ENCODE measurements around the gene MAP2K7.
A peak's percentile ranks its signal among the peaks of the same experiment; 100 is the strongest.
"Not testable (repeated sequence)": the region's sequence is repeated elsewhere in the genome, so short reads cannot be mapped to it uniquely, and the experiment has no call there.

The MAP2K7 gene

GRCh38 chr19:7885818-7886217 is 17.9 kb upstream of the MAP2K7 start:
- no peak for DNase-seq

DNA sequence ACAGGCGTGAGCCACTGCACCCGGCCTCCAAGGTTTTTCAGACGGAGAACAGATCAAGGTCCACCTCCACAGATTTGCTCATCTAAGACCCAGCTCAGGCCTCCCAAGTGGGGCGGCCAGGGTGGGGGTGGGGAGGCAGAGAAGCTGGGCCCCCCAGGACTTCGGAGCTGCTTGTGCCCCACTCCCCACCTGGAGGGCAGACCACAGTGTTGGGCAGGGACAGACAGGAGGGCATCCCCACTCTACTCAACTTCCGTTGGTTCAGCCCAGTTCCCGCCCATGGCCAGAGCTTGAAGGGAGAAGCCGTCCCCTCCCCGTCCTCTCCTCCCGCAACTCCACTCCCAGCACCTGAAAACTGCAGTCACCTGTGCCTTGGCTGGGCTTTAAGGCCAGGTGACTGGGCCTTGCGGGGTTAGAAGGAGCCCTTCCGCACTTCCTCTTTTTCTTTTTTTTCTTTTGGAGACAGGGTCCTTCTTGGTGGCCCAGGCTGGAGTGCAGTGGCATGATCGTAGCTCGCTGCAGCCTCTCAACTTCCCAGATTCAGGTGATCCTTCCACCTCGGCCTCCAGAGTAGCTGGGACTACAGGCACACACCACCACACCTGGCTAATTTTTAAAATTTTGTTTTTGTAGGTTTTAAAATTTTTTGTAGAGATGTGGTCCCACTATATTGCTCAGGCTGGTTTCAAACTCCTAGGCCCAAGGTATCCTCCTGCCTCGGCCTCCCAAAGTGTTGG is 16.1 kb upstream of the MAP2K7 start:
- no peak for DNase-seq

DNA sequence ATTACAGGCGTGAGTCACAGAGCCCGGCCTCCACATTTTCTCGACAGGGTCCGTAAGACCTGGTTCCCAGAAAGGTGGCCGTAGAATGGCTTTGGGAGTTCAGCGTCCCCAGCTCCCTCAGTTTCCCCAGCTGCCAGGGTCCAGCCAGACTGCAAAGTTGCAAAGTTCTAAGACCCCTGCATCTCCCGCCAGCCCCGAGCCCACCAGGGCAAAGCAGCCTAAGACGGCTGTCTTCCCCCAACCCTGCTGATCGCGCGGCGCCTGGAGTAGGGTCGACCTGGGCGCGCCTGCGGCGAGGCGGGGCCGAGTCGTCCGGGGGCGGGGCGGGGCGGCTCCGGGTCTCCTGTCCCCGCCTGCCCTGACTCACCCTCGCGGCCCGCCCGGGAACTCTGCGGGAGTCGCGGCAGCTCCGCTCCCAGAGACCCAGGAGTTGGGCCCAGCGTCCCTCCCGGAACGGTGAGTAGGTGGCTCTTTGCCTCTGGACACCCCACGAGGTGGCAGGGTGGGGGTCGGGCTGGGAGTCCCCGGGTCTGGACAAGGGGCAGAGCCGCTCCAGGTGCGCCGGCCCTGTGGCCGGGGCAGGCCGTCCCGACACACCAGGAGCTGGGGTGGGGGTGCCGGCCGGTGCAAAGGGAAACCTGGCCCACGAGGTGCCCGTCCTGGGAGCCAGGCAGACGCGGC is 15.4 kb upstream of the MAP2K7 start, which contains the start of gene LRRC8E:
Gene LRRC8E (plus strand): TSS at position 366 of the 681 bp plus-strand sequence. CDS start 7,094 bp downstream, outside the sequence.
- DNase-seq = peak; percentile 58 to 72

DNA sequence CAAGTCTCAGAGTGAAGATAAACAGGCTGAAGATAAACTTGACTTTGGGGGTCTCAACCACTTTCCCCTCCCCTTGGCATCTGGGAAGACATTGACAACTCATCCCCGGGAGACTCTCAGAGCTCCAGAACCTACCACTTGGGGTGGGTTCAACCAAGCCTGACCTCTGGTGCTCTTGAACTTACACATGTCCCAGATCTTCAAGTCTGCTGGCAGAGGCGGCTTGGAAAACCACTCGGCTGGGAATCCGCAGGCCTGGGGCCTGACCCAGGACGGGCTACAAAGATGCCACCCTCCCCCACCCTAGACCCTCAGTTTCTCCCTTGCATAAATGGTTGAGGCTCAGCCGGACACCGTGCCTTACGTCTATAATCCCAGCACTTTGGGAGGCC is 14.9 kb upstream of the MAP2K7 start:
- DNase-seq = no peak

DNA sequence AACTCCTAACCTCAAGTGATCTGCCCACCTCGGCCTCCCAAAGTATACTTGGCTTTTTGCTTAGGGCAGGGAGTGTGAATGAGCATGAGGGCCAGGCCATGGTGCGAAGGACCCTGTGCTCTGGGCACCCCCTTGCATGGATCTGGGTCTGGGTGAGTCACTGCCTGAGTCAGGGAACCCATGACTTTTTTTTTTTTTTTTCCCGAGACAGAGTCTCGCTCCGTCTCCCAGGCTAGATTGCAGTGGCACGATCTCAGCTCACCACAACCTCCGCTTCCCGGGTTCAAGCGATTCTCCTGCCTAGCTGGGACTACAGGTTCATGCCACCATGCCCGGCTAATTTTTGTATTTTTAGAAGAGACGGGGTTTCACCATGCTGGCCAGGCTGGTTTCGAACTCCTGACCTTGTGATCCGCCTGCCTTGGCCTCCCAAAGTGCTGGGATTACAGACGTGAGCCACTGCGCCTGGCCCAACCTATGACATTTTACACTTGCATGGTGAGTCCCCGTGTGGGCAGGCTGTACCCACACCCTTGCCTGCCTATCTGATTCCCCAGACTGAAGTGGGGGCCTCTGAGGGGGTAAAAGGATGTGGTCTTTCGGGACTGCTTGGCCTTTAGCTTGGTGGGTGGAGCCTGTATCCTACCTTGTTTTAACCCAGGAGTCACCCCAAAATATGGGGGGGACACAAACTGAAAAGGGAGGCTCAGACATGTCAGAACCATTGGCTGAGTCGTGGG is 10.1 kb upstream of the MAP2K7 start:
- DNase-seq = not testable (repeated sequence)

GRCh38 chr19:7894612-7895309 is 8.9 kb upstream of the MAP2K7 start:
- no peak for DNase-seq

GRCh38 chr19:7895565-7895964 is 8.1 kb upstream of the MAP2K7 start:
- DNase-seq = no peak

- DNase-seq = no peak
Observed at GRCh38 chr19:7897292-7897691, 6.4 kb upstream of the MAP2K7 start.

- no peak for DNase-seq
Observed at GRCh38 chr19:7898967-7899366, 4.7 kb upstream of the MAP2K7 start.

- no peak for DNase-seq
Observed at GRCh38 chr19:7899751-7900378, 3.8 kb upstream of the MAP2K7 start.

- no peak for DNase-seq
Observed at GRCh38 chr19:7900401-7900870, 3.2 kb upstream of the MAP2K7 start.

DNA sequence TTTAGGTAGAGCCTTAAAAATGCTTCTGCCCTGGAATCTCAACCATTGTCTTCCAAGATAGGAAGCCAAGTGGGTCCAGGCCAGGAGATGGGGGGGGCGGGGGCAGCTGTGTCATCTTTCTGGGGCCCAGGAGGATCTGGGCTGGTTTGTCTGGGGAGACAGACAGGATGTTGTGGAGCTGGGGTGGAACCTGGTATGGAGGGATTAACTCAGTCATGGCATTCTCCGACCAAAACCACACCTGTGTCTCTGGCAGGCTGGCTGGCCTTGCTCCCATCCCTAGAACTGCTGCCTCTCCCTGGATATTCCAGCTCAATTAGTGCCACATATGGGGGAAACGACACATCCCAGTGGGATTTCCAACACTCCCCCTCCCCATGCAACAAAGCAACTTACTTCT is 2.7 kb upstream of the MAP2K7 start:
- DNase-seq = no peak

- no peak for DNase-seq
Observed at GRCh38 chr19:7901337-7901736, 2.3 kb upstream of the MAP2K7 start.

DNA sequence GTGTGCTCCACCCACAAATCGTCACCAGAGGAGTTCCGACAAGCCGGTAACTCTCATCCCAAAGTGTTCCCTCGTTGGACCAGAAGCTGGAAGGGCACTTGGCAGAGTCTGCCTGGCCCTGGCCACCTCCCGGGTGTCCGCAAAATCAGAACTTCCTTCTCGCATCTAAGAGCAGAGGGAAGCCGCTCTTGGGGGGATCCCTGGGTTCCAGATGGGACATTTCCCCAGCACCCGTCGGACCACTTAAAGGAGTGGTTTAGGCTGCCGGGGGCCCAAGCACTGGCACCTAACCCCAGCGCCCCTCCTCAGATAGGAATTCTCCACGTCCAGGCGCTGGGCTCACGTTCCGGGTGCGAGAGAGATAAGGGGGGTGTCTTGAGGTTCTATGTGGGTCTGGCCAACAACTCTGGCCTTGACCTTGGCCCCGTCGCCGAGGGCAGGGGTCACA is 857 bp upstream of the MAP2K7 start:
- DNase-seq = peak in 1 of 2 experiments; percentile 34

- DNase-seq = peak in 1 of 2 experiments; percentile 73
Observed at GRCh38 chr19:7904074-7905020, 670 bp downstream of the MAP2K7 start.

DNA sequence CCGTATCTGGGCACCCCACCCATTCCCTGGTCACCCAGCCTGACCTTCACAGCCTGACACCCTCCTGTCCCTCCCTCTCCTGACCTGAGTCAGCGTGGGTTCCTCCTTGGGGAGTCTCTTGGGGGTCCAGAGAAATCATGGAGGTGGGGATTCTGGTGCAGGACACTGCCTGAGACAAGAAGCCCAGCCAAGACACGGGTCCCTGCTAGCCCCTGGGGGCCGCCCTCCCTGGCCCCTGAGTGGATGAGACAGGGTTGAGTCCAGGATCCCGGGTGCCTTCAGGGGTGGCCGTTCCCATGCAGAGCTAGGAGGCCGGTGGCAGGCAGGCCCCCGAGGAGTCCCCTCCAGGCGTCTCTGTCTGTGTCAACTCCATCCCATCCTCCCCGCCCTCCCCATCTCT is 1.6 kb downstream of the MAP2K7 start:
- DNase-seq = no peak

DNA sequence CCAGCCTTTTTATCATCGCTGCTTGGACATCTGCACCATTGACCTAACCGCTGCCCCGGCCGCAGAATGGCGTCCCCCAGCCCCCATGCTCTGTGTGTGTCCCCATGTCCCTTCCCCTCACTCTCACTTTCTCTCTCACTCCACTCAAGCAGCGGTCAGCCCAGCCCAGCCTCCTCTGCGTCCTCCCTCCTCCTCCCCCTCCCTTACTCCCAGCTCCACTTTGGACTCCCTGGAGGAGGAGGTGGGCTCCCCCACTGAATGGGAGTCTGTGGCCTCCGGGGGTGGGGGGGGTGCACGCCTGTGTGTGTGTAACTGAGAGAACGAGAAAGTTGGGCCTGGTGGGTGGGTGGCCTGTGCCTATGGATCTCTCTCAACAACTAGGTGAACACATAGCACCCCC is 2.2 kb downstream of the MAP2K7 start:
- DNase-seq = no peak

DNA sequence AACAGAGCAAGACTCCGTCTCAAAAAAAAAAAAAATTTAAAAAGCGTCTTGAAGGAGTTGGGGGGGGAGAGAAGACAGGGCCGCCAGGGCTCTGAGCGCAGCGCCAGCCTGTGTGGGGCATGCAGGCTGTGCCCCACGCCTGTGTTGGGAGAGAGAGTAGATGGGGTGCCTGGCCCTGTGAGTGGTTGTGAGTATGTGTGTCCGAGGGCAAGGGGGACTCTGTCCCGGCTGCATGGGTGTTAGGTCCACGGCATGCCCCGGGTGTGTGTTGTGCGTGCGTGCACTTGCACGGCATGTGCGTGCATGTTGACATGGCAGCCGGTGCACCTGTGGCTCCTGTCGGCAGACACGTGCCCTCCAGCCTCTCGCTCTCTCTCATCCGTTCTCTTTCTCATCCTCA is 3.4 kb downstream of the MAP2K7 start:
- no peak for DNase-seq

DNA sequence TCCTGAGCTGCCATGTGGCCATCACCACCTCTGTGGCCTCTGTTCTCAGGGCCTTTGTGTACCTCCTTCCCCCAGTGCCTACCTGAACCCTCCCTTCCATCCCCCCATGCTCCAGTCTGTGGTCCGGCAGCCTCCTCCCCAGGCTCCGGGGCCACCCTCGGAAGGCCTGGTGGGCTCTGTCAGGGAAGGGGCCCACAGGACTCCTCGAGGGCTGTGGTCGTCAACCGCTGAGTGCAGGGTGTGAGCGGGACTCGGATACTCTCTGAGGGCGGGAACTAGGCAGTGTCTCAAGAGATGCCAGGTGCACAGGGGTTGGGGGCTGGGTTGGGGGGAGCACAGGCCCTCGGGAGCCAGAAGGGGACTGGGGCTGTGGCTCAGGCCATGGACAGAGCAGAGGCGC is 3.9 kb downstream of the MAP2K7 start:
- no peak for DNase-seq

DNA sequence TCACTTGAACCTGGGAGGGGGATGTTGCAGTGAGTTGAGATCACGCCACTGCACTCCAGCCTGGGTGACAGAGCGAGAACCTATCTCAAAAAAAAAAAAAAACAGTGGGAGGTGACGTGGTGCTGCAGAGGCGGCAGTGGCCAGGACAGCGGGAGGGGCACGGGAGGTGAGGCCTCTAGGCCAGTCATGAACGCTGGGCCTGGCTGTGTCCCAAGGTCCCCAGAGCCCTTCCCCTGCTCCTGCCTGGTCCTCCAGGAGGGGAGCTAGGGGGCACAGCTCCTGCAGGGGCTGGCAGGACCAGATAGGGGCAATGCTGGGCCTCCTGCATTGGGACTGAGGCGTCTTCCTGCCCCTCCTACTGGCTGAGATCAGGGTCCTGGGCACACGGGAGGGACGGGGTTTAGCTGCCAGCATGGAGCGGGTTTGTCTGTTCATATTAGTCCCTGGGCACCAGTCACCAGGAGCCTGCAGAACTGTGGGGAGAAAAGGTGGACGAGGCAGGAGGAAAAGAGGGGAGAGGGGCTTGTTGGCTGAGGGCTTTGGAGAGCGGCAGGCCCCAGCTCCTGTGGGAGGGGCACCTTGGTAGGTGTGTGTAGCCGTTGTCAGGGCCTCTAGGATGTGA is 4.5 kb downstream of the MAP2K7 start:
- no peak for DNase-seq
